GM23338 (cell line): ENCODE results near the gene ECSCR.

Experiments used
- CREB1 ChIP-seq: fragments of 250-450 bp; sonication (Bioruptor Pico); IDR thresholded peaks from 2 replicates; pipeline ENCODE4 v1.5.0; 2020; ENCODE audit warnings: low read depth, mild to moderate bottlenecking, moderate library complexity
- CTCF ChIP-seq, 2 experiments: fragments of 200-600 bp in 1 of 2; sonication (generic) in 1 of 2; conservative IDR thresholded peaks; 2 replicates each; pipeline versions ENCODE4 v1.5.1 to v1.6.1; 2016 to 2017; ENCODE audit warnings: antibody characterized with exemption in 2 of 2, low read depth in 2 of 2, mild to moderate bottlenecking in 2 of 2, moderate library complexity in 1 of 2
- EZH2 ChIP-seq: fragments of 200-600 bp; sonication (generic); IDR thresholded peaks from one replicate; pipeline ENCODE4 v1.8.0; 2017; ENCODE audit warnings: antibody characterized with exemption, mild to moderate bottlenecking, low read depth; ENCODE audit not compliant: unreplicated experiment
- EZH2phosphoT487 ChIP-seq: fragments of 200-600 bp; sonication (generic); IDR thresholded peaks from one replicate; pipeline ENCODE4 v1.8.1; 2018; ENCODE audit warnings: antibody characterized with exemption; ENCODE audit not compliant: unreplicated experiment
- JUNB ChIP-seq: IDR thresholded peaks from one replicate; pipeline ENCODE4 v1.6.1; 2016; ENCODE audit warnings: antibody characterized with exemption; ENCODE audit not compliant: unreplicated experiment
- NANOG ChIP-seq: IDR thresholded peaks from 2 replicates; pipeline ENCODE4 v1.6.1; 2016; ENCODE audit warnings: antibody characterized with exemption, borderline replicate concordance
- POLR2AphosphoS5 ChIP-seq: IDR thresholded peaks from 2 replicates; pipeline ENCODE4 v1.6.1; 2016; ENCODE audit warnings: antibody characterized with exemption, low read depth
- STAT1 ChIP-seq: IDR thresholded peaks from one replicate; pipeline ENCODE4 v1.6.1; 2016; ENCODE audit warnings: antibody characterized with exemption; ENCODE audit not compliant: unreplicated experiment
- TF ChIP-seq, protein P1 (sequence below): IDR thresholded peaks from 2 replicates; pipeline ENCODE4 v1.6.1; 2016; ENCODE audit warnings: antibody characterized with exemption

- TF ChIP-seq CTCF (conservative IDR thresholded peaks at IDR 0.05; ENCODE audit: low read depth in 2 of 2) (no peak), CREB1 (CRISPR knock-in tag) (no peak), POLR2AphosphoS5 (no peak), EZH2phosphoT487 (no peak), EZH2 (no peak), NANOG (no peak), JUNB (no peak), STAT1 (no peak)
- TF ChIP-seq, protein P1, sequence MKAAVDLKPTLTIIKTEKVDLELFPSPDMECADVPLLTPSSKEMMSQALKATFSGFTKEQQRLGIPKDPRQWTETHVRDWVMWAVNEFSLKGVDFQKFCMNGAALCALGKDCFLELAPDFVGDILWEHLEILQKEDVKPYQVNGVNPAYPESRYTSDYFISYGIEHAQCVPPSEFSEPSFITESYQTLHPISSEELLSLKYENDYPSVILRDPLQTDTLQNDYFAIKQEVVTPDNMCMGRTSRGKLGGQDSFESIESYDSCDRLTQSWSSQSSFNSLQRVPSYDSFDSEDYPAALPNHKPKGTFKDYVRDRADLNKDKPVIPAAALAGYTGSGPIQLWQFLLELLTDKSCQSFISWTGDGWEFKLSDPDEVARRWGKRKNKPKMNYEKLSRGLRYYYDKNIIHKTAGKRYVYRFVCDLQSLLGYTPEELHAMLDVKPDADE, result no peak
Measured at GRCh38 chr5:139473105-139473504, 10.6 kb upstream of the ECSCR start.
